Measurements from ENCODE around the gene HDAC4. TPM values are rescaled to one million over a fixed set of nuclear protein-coding genes. Genes with fewer than 3 reads are reported as not detected.

Gene HDAC4
- total and polyA plus RNA-seq, 2 experiments from 2014 or later = 9.3 to 10.8 TPM

GRCh38 chr2:239137165-239137897 is 263.5 kb downstream of the HDAC4 start:
- no peaks in the 10 kb centered on the region for H4K20me1 ChIP-seq (ENCODE audit: insufficient read depth, poor library complexity, severe bottlenecking)
- H3K27me3 ChIP-seq = no peaks in the 10 kb centered on the region
- no peak overlapping the region for H3K27ac ChIP-seq
- WGBS (ENCODE audit: low lambda C conversion rate, missing lambda C conversion rate) = 94% methylated on average over 26 of the region's 26 CpGs
- H3K4me3 ChIP-seq = no peak overlapping the region
- no peak overlapping the region for H3K4me2 ChIP-seq
- no peak overlapping the region for H2AFZ ChIP-seq
- no peaks in the 10 kb centered on the region for H3K4me1 ChIP-seq (ENCODE audit: insufficient read depth)
- H3K9me3 ChIP-seq (ENCODE audit: low read depth) = no peaks in the 10 kb centered on the region
- H3K36me3 ChIP-seq (replicated peaks; ENCODE audit: insufficient read depth, low read depth) = no peaks in the 10 kb centered on the region
- H3K9me2 ChIP-seq (replicated peaks; ENCODE audit: insufficient read depth) = no peaks in the 10 kb centered on the region
- TF ChIP-seq EZH2phosphoT487 (IDR thresholded peaks at IDR 0.05; ENCODE audit: low read depth, severe bottlenecking, unreplicated experiment) (no peak), EZH2 (IDR thresholded peaks at IDR 0.05; ENCODE audit: borderline replicate concordance) (no peak), CTCF (IDR thresholded peaks at IDR 0.05; ENCODE audit: poor library complexity) (no peak)
- H3K79me2 ChIP-seq = no peaks in the 10 kb centered on the region
- no peak for DNase-seq (ENCODE audit: low spot score)

GRCh38 chr2:239136762-239137161 is 264.1 kb downstream of the HDAC4 start:
- no peak overlapping the region for H3K4me3 ChIP-seq
- 93% methylated on average over 6 of the region's 6 CpGs for WGBS (ENCODE audit: low lambda C conversion rate, missing lambda C conversion rate)
- H3K27ac ChIP-seq = no peak overlapping the region
- no peaks in the 10 kb centered on the region for H4K20me1 ChIP-seq (ENCODE audit: insufficient read depth, poor library complexity, severe bottlenecking)
- H3K9me3 ChIP-seq (ENCODE audit: low read depth) = no peaks in the 10 kb centered on the region
- no peaks in the 10 kb centered on the region for H3K9me2 ChIP-seq (replicated peaks; ENCODE audit: insufficient read depth)
- no peaks in the 10 kb centered on the region for H3K4me1 ChIP-seq (ENCODE audit: insufficient read depth)
- H3K79me2 ChIP-seq = no peaks in the 10 kb centered on the region
- no peak overlapping the region for H3K4me2 ChIP-seq
- no peak for DNase-seq (ENCODE audit: low spot score)
- H3K27me3 ChIP-seq = no peaks in the 10 kb centered on the region
- H2AFZ ChIP-seq = no peak overlapping the region
- H3K36me3 ChIP-seq (replicated peaks; ENCODE audit: insufficient read depth, low read depth) = no peaks in the 10 kb centered on the region
- TF ChIP-seq EZH2 (IDR thresholded peaks at IDR 0.05; ENCODE audit: borderline replicate concordance) (no peak), EZH2phosphoT487 (IDR thresholded peaks at IDR 0.05; ENCODE audit: low read depth, severe bottlenecking, unreplicated experiment) (no peak), CTCF (IDR thresholded peaks at IDR 0.05; ENCODE audit: poor library complexity) (no peak)

GRCh38 chr2:239136203-239136602 is 264.6 kb downstream of the HDAC4 start:
- TF ChIP-seq EZH2 (IDR thresholded peaks at IDR 0.05; ENCODE audit: borderline replicate concordance) (no peak), CTCF (IDR thresholded peaks at IDR 0.05; ENCODE audit: poor library complexity) (no peak), EZH2phosphoT487 (IDR thresholded peaks at IDR 0.05; ENCODE audit: low read depth, severe bottlenecking, unreplicated experiment) (no peak)
- no peaks in the 10 kb centered on the region for H3K4me1 ChIP-seq (ENCODE audit: insufficient read depth)
- no peak overlapping the region for H3K27ac ChIP-seq
- no peak for DNase-seq (ENCODE audit: low spot score)
- no peak overlapping the region for H2AFZ ChIP-seq
- no peaks in the 10 kb centered on the region for H3K27me3 ChIP-seq
- no peak overlapping the region for H3K4me3 ChIP-seq
- H3K79me2 ChIP-seq = no peaks in the 10 kb centered on the region
- no peaks in the 10 kb centered on the region for H3K9me3 ChIP-seq (ENCODE audit: low read depth)
- no peaks in the 10 kb centered on the region for H4K20me1 ChIP-seq (ENCODE audit: insufficient read depth, poor library complexity, severe bottlenecking)
- WGBS (ENCODE audit: low lambda C conversion rate, missing lambda C conversion rate) = 98% methylated on average over 3 of the region's 3 CpGs
- no peak overlapping the region for H3K4me2 ChIP-seq
- H3K9me2 ChIP-seq (replicated peaks; ENCODE audit: insufficient read depth) = no peaks in the 10 kb centered on the region
- H3K36me3 ChIP-seq (replicated peaks; ENCODE audit: insufficient read depth, low read depth) = no peaks in the 10 kb centered on the region
